Sigmoid colon (tissue), 4 donors: ENCODE results near the gene GSE1.

Source experiments
- EP300 ChIP-seq, 4 donors: sonication (generic); formaldehyde crosslinking; IDR thresholded peaks; one replicate each; pipeline ENCODE4 v1.6.1; 2017; ENCODE audit warnings: antibody characterized with exemption in 4 of 4
- POLR2A ChIP-seq, 2 donors: fragments of 450-650 bp; IDR thresholded peaks; one replicate each; pipeline ENCODE4 v1.6.1; 2016; ENCODE audit warnings: antibody characterized with exemption in 2 of 2, mild to moderate bottlenecking in 2 of 2, moderate library complexity in 2 of 2

GRCh38 chr16:85612191-85612800, 826 bp upstream of the GSE1 start:
- TF ChIP-seq POLR2A (IDR thresholded peaks at IDR 0.05) (no peak), EP300 (IDR thresholded peaks at IDR 0.05) (no peak)
